Measurements from ENCODE around the gene LFNG.

Gene LFNG

GRCh38 chr7:2478399-2478785 lies 41.2 kb upstream of the LFNG start:
- H3K4me3 ChIP-seq (ENCODE audit: low read length) = no peak overlapping the region
- no peak for TF ChIP-seq CTCF (conservative IDR thresholded peaks at IDR 0.05; ENCODE audit: low read length)
- DNase-seq (ENCODE audit: low read depth) = peak; percentile 84

GRCh38 chr7:2478800-2479199 lies 40.8 kb upstream of the LFNG start:
- DNase-seq (ENCODE audit: low read depth) = no peak
- no peak overlapping the region for H3K4me3 ChIP-seq (ENCODE audit: low read length)
- no peak for TF ChIP-seq CTCF (conservative IDR thresholded peaks at IDR 0.05; ENCODE audit: low read length)

GRCh38 chr7:2479276-2480069 lies 40.1 kb upstream of the LFNG start:
- DNase-seq (ENCODE audit: low read depth) = no peak
- no peak overlapping the region for H3K4me3 ChIP-seq (ENCODE audit: low read length)
- TF ChIP-seq CTCF (conservative IDR thresholded peaks at IDR 0.05; ENCODE audit: low read length) = no peak

GRCh38 chr7:2480070-2480408 lies 39.5 kb upstream of the LFNG start:
- no peak overlapping the region for H3K4me3 ChIP-seq (ENCODE audit: low read length)
- no peak for TF ChIP-seq CTCF (conservative IDR thresholded peaks at IDR 0.05; ENCODE audit: low read length)
- DNase-seq (ENCODE audit: low read depth) = no peak

- H3K4me3 ChIP-seq (ENCODE audit: low read length) = no peak overlapping the region
- no peak for TF ChIP-seq CTCF (conservative IDR thresholded peaks at IDR 0.05; ENCODE audit: low read length)
- DNase-seq (ENCODE audit: low read depth) = no peak
These were observed 38.4 kb upstream of the LFNG start for GRCh38 chr7:2481195-2481594.

GRCh38 chr7:2482725-2483451 lies 36.7 kb upstream of the LFNG start:
- no peak overlapping the region for H3K4me3 ChIP-seq (ENCODE audit: low read length)
- no peak for TF ChIP-seq CTCF (conservative IDR thresholded peaks at IDR 0.05; ENCODE audit: low read length)
- DNase-seq (ENCODE audit: low read depth) = no peak

GRCh38 chr7:2483494-2483893 lies 36.1 kb upstream of the LFNG start:
- no peak for TF ChIP-seq CTCF (conservative IDR thresholded peaks at IDR 0.05; ENCODE audit: low read length)
- no peak for DNase-seq (ENCODE audit: low read depth)
- H3K4me3 ChIP-seq (ENCODE audit: low read length) = no peak overlapping the region

All from AG10803 (cell line).